ENCODE results near the gene MEIS1.
"Not testable (repeated sequence)": the region's sequence is repeated elsewhere in the genome, so short reads cannot be mapped to it uniquely, and the experiment has no call there.

DNA sequence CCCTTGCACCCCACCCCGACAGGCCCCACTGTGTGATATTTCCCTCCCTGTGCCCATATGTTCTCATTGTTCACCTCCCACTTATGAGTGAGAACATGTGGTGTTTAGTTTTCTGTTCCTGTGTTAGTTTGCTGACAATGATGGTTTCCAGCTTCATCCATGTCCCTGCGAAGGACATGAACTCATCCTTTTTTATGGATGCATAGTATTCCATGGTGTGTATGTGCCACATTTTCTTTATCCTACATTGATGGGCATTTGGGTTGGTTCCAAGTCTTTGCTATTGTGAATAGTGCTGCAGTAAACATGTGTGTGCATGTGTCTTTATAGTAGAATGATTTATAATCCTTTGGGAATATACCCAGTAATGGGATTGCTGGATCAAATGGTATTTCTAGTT lies 50.3 kb downstream of the MEIS1 start:
- not testable (repeated sequence) for TF ChIP-seq EZH2phosphoT487 (IDR thresholded peaks at IDR 0.05; ENCODE audit: insufficient read depth, low read depth); EZH2 (IDR thresholded peaks at IDR 0.05; ENCODE audit: insufficient read depth, poor library complexity, severe bottlenecking)

All from GM23248 (cell line).